H9 (cell line): ENCODE measurements around the gene CCKAR. TPM values are rescaled to one million over a fixed set of nuclear protein-coding genes. Genes with fewer than 3 reads are reported as not detected.

ENCODE experiments used
- DNase-seq: peaks from one replicate; pipeline ENCODE4 v3.0.0-alpha.2; 2017
- H2AFZ ChIP-seq: one replicate; pipeline ENCODE4 v1.6.1; 2013; ENCODE audit warnings: mild to moderate bottlenecking, low read length, control low read depth, moderate library complexity
- H2AK5ac ChIP-seq: 2 replicates; pipeline ENCODE4 v1.6.1; 2013; ENCODE audit warnings: low read length, control low read depth, mixed read lengths; ENCODE audit not compliant: insufficient read length
- H2BK120ac ChIP-seq: one replicate; pipeline ENCODE4 v1.6.1; 2013; ENCODE audit warnings: low read depth, mild to moderate bottlenecking, low read length, control low read depth, inconsistent platforms; ENCODE audit not compliant: poor library complexity, severe bottlenecking
- H2BK12ac ChIP-seq: 2 replicates; pipeline ENCODE4 v1.6.1; 2013; ENCODE audit warnings: low read length, control low read depth, mixed read lengths, low read depth; ENCODE audit not compliant: insufficient read length
- H2BK15ac ChIP-seq: 2 replicates; pipeline ENCODE4 v1.6.1; 2013; ENCODE audit warnings: low read depth, low read length, control low read depth
- H2BK20ac ChIP-seq: one replicate; pipeline ENCODE4 v1.6.1; 2013; ENCODE audit warnings: low read depth, mild to moderate bottlenecking, low read length, control low read depth, inconsistent platforms; ENCODE audit not compliant: poor library complexity, severe bottlenecking
- H2BK5ac ChIP-seq: 2 replicates; pipeline ENCODE4 v1.6.1; 2013; ENCODE audit warnings: low read length, control low read depth, mixed read lengths; ENCODE audit not compliant: insufficient read length
- H3K14ac ChIP-seq: 2 replicates; pipeline ENCODE4 v1.6.1; 2013; ENCODE audit warnings: low read length, control low read depth; ENCODE audit not compliant: insufficient read depth
- H3K18ac ChIP-seq: 2 replicates; pipeline ENCODE4 v1.6.1; 2013; ENCODE audit warnings: low read depth, mild to moderate bottlenecking, mixed read lengths, low read length, control low read depth; ENCODE audit not compliant: insufficient read length
- H3K23ac ChIP-seq: 2 replicates; pipeline ENCODE4 v1.6.1; 2013; ENCODE audit warnings: low read length, control low read depth, mixed read lengths, low read depth; ENCODE audit not compliant: insufficient read length
- H3K23me2 ChIP-seq: 2 replicates; pipeline ENCODE4 v1.6.1; 2013; ENCODE audit warnings: low read depth, mild to moderate bottlenecking, mixed read lengths, low read length, control low read depth; ENCODE audit not compliant: insufficient read length, poor library complexity, severe bottlenecking
- H3K27ac ChIP-seq: 2 replicates; pipeline ENCODE4 v1.5.1; 2013; ENCODE audit warnings: low read length, control low read depth, mixed read lengths, low read depth; ENCODE audit not compliant: insufficient read length
- H3K27me3 ChIP-seq: 2 replicates; pipeline ENCODE4 v1.6.1; 2013; ENCODE audit warnings: low read length, control low read depth, inconsistent platforms; ENCODE audit not compliant: insufficient read depth
- H3K4ac ChIP-seq: 2 replicates; pipeline ENCODE4 v1.6.1; 2013; ENCODE audit warnings: low read depth, mild to moderate bottlenecking, control low read depth, inconsistent platforms, low read length, moderate library complexity
- H3K4me1 ChIP-seq: 2 replicates; pipeline ENCODE4 v1.6.1; 2013; ENCODE audit warnings: low read length, control low read depth, inconsistent platforms; ENCODE audit not compliant: insufficient read depth
- H3K4me2 ChIP-seq: 2 replicates; pipeline ENCODE4 v1.6.1; 2013; ENCODE audit warnings: low read length, control low read depth, mixed read lengths; ENCODE audit not compliant: insufficient read length, insufficient read depth
- H3K56ac ChIP-seq: 2 replicates; pipeline ENCODE4 v1.6.1; 2013; ENCODE audit warnings: low read depth, mild to moderate bottlenecking, mixed read lengths, low read length, control low read depth; ENCODE audit not compliant: insufficient read length
- H3K79me1 ChIP-seq: 2 replicates; pipeline ENCODE4 v1.6.1; 2013; ENCODE audit warnings: low read depth, mild to moderate bottlenecking, moderate library complexity, low read length, control low read depth, inconsistent platforms; ENCODE audit not compliant: insufficient read depth, poor library complexity, severe bottlenecking
- H3K79me2 ChIP-seq: 2 replicates; pipeline ENCODE4 v1.6.1; 2013; ENCODE audit warnings: low read length, control low read depth, inconsistent platforms; ENCODE audit not compliant: insufficient read depth
- H3K9ac ChIP-seq: 2 replicates; pipeline ENCODE4 v1.6.1; 2013; ENCODE audit warnings: low read length, control low read depth, mixed read lengths; ENCODE audit not compliant: insufficient read length; ENCODE audit errors: extremely low read depth
- H3K9me3 ChIP-seq: one replicate; pipeline ENCODE4 v1.6.1; 2013; ENCODE audit warnings: low read depth, low read length, inconsistent platforms; ENCODE audit not compliant: control insufficient read depth
- H3T11ph ChIP-seq: one replicate; pipeline ENCODE4 v1.6.1; 2013; ENCODE audit warnings: mild to moderate bottlenecking, low read length, control low read depth, inconsistent platforms
- H4K20me1 ChIP-seq: one replicate; pipeline ENCODE4 v1.6.1; 2013; ENCODE audit not compliant: control insufficient read depth, insufficient read length, insufficient read depth
- H4K5ac ChIP-seq: 2 replicates; pipeline ENCODE4 v1.6.1; 2013; ENCODE audit warnings: low read depth, mild to moderate bottlenecking, mixed read lengths, low read length, control low read depth; ENCODE audit not compliant: insufficient read length
- H4K8ac ChIP-seq: replicated peaks from 2 replicates; pipeline ENCODE4 v1.6.1; 2013; ENCODE audit warnings: low read length, control low read depth, mixed read lengths, low read depth; ENCODE audit not compliant: insufficient read length
- H4K91ac ChIP-seq: 2 replicates; pipeline ENCODE4 v1.6.1; 2013; ENCODE audit warnings: low read depth, mild to moderate bottlenecking, moderate library complexity, mixed read lengths, low read length, control low read depth; ENCODE audit not compliant: insufficient read length
- H3K27ac Mint-ChIP-seq, 3 experiments: 2 replicates in 2 of 3; 3 replicates in 1 of 3; pipeline ENCODE4 v1.8.0; 2020 to 2021; ENCODE audit warnings: mixed read lengths in 3 of 3, mild to moderate bottlenecking in 1 of 3, moderate library complexity in 1 of 3
- H3K27me3 Mint-ChIP-seq: 2 replicates; pipeline ENCODE4 v1.8.0; 2021; ENCODE audit warnings: low read depth, mild to moderate bottlenecking, moderate library complexity, mixed read lengths
- H3K36me3 Mint-ChIP-seq, 3 experiments: 2 replicates in 2 of 3; 3 replicates in 1 of 3; pipeline ENCODE4 v1.8.0; 2020 to 2021; ENCODE audit warnings: low read depth in 3 of 3, mixed read lengths in 3 of 3; ENCODE audit not compliant: insufficient read depth in 1 of 3
- H3K4me1 Mint-ChIP-seq, 2 experiments: 2 replicates each; pipeline ENCODE4 v1.8.0; 2020; ENCODE audit warnings: mixed read lengths in 2 of 2
- H3K4me3 Mint-ChIP-seq, 2 experiments: 2 replicates in 1 of 2; 3 replicates in 1 of 2; pipeline ENCODE4 v1.8.0; 2020 to 2021; ENCODE audit warnings: mild to moderate bottlenecking in 2 of 2, mixed read lengths in 2 of 2, moderate library complexity in 1 of 2
- H3K9me3 Mint-ChIP-seq, 2 experiments: 2 replicates in 1 of 2; 3 replicates in 1 of 2; pipeline ENCODE4 v1.8.0; 2020; ENCODE audit warnings: mild to moderate bottlenecking in 2 of 2, mixed read lengths in 2 of 2, moderate library complexity in 1 of 2
- WGBS: extraction: QIAGEN DNeasy Blood & Tissue Kit; methylation state at CpG from one replicate; pipeline ENCODE4 v1.1.7; 2013; ENCODE audit warnings: missing lambda C conversion rate, low lambda C conversion rate, mixed read lengths; ENCODE audit not compliant: insufficient read length; ENCODE audit errors: extremely low coverage; 5-methylcytosine and 5-hydroxymethylcytosine counted together
- total RNA-seq: library from RNA; stranded (reverse); gene quantifications from 2 replicates; pipeline ENCODE4 v1.2.1, GENCODE V29; 2021
- TF ChIP-seq, protein P1 (sequence below): fragments of 200-600 bp; sonication (generic); conservative IDR thresholded peaks from 3 replicates; pipeline ENCODE4 v1.8.0; 2021; ENCODE audit warnings: antibody characterized with exemption, mild to moderate bottlenecking

CCKAR gene
- total RNA-seq, 1 experiment from 2014 or later, result not detected

DNA sequence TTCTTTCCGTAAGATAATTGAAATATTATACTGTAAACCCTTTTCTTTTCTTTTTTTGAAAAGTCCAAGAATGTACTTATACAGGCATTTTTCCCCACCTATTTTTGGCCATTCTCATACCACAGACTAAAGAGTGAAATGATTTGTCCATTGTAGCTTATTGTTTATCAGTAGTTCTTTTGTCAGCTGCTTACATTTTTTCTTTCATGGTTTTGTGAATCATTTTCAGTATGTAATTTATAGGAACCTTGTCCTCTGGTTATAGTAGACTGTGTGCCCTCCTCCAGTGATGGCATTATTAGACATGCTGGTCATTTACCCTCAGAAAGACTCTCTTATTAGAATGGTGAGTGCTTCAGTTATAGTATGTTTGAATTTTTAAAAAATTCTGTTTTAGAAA, 56.7 kb downstream of the CCKAR start:
- Histone ChIP-seq H3K14ac (no peak overlapping the region), H3K4ac (no peak overlapping the region), H3K79me1 (no peaks in the 10 kb centered on the region), H2BK5ac (no peak overlapping the region), H2BK12ac (no peak overlapping the region), H3K23ac (no peak overlapping the region), H3K9ac (no peak overlapping the region), H3K9me3 (no peaks in the 10 kb centered on the region), H2BK20ac (no peak overlapping the region), H4K91ac (no peak overlapping the region), H3K27ac (no peak overlapping the region), H4K5ac (no peak overlapping the region), H3K18ac (no peak overlapping the region), H2BK15ac (no peak overlapping the region), H3K23me2 (no peaks in the 10 kb centered on the region), H2AFZ (no peak overlapping the region), H3K56ac (no peak overlapping the region), H2BK120ac (no peak overlapping the region), H4K20me1 (no peaks in the 10 kb centered on the region), H3K27me3 (no peaks in the 10 kb centered on the region), H3K4me2 (no peak overlapping the region), H2AK5ac (no peak overlapping the region), H3T11ph (no peak overlapping the region), H4K8ac (no peak overlapping the region), H3K4me1 (no peaks in the 10 kb centered on the region), H3K79me2 (no peaks in the 10 kb centered on the region)
- H3K27me3 Mint-ChIP-seq, result no peaks in the 10 kb centered on the region
- no peak overlapping the region for H3K27ac Mint-ChIP-seq
- H3K9me3 Mint-ChIP-seq, result no peaks in the 10 kb centered on the region
- no peaks in the 10 kb centered on the region for H3K4me1 Mint-ChIP-seq
- DNase-seq, result no peak
- TF ChIP-seq, protein P1, sequence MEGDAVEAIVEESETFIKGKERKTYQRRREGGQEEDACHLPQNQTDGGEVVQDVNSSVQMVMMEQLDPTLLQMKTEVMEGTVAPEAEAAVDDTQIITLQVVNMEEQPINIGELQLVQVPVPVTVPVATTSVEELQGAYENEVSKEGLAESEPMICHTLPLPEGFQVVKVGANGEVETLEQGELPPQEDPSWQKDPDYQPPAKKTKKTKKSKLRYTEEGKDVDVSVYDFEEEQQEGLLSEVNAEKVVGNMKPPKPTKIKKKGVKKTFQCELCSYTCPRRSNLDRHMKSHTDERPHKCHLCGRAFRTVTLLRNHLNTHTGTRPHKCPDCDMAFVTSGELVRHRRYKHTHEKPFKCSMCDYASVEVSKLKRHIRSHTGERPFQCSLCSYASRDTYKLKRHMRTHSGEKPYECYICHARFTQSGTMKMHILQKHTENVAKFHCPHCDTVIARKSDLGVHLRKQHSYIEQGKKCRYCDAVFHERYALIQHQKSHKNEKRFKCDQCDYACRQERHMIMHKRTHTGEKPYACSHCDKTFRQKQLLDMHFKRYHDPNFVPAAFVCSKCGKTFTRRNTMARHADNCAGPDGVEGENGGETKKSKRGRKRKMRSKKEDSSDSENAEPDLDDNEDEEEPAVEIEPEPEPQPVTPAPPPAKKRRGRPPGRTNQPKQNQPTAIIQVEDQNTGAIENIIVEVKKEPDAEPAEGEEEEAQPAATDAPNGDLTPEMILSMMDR, result no peak
- H3K36me3 Mint-ChIP-seq, result peaks cover 19 to 92% (median 45%) of the 10 kb centered on the region in 3 experiments; a peak in 6 of 7 replicates
- no peak overlapping the region for H3K4me3 Mint-ChIP-seq
- WGBS, result no CpG with 5 or more reads among the region's 1 CpG
